NCI-H1930 (cell line): Measurements from ENCODE around the gene C19orf53.
A peak's percentile ranks its signal among the peaks of the same experiment; 100 is the strongest.
"Not testable (repeated sequence)": the region's sequence is repeated elsewhere in the genome, so short reads cannot be mapped to it uniquely, and the experiment has no call there.

Source experiments
- DNase-seq, 2 experiments: peaks; one replicate each; lab custom pipeline; 2025; lab: John Stamatoyannopoulos, UW

The C19orf53 gene

GRCh38 chr19:13774217-13775191 is at the start of gene C19orf53:
TSS of gene C19orf53 (plus strand) at chr19:13774456. CDS start at chr19:13774478, 22 bp downstream.
- DNase-seq = peak; percentile 68 to 80

- DNase-seq = no peak
Observed at GRCh38 chr19:13726323-13726722, 47.9 kb upstream of the C19orf53 start.

- DNase-seq = no peak
Observed at GRCh38 chr19:13727798-13728197, 46.5 kb upstream of the C19orf53 start.

- DNase-seq = no peak
Observed at GRCh38 chr19:13729859-13730258, 44.4 kb upstream of the C19orf53 start.

- DNase-seq = peak; percentile 86 to 88
Observed at GRCh38 chr19:13731147-13731964, 42.9 kb upstream of the C19orf53 start.

- DNase-seq = no peak
Observed at GRCh38 chr19:13732337-13732736, 41.9 kb upstream of the C19orf53 start.

GRCh38 chr19:13734751-13735150 is 39.5 kb upstream of the C19orf53 start:
- DNase-seq = no peak

GRCh38 chr19:13738073-13738472 is 36.2 kb upstream of the C19orf53 start:
- no peak for DNase-seq

- DNase-seq = no peak
Observed at GRCh38 chr19:13741893-13742292, 32.4 kb upstream of the C19orf53 start.

- no peak for DNase-seq
Observed at GRCh38 chr19:13742756-13743155, 31.5 kb upstream of the C19orf53 start.

GRCh38 chr19:13744174-13744573 is 30.1 kb upstream of the C19orf53 start:
- DNase-seq = no peak

GRCh38 chr19:13747098-13747453 is 27.2 kb upstream of the C19orf53 start:
- DNase-seq = no peak

- no peak for DNase-seq
Observed at GRCh38 chr19:13748169-13748828, 26.0 kb upstream of the C19orf53 start.

- DNase-seq = no peak
Observed at GRCh38 chr19:13751436-13751835, 22.8 kb upstream of the C19orf53 start.

- not testable (repeated sequence) for DNase-seq
Observed at GRCh38 chr19:13753622-13754021, 20.6 kb upstream of the C19orf53 start.

GRCh38 chr19:13756210-13756609 is 18.0 kb upstream of the C19orf53 start:
- DNase-seq = no peak

GRCh38 chr19:13757805-13758772 is 16.2 kb upstream of the C19orf53 start:
- no peak for DNase-seq

GRCh38 chr19:13758795-13759194 is 15.5 kb upstream of the C19orf53 start:
- no peak for DNase-seq

- no peak for DNase-seq
Observed at GRCh38 chr19:13761423-13761822, 12.8 kb upstream of the C19orf53 start.

GRCh38 chr19:13762635-13763235 is 11.5 kb upstream of the C19orf53 start:
- no peak for DNase-seq

- DNase-seq = no peak
Observed at GRCh38 chr19:13763265-13763664, 11.0 kb upstream of the C19orf53 start.
